Stomach (tissue), 4 donors: ENCODE measurements around the gene RNASEH2C.

Experiments used
- CTCF ChIP-seq, 7 experiments: fragments of 450-650 bp in 4 of 7; fragments of 200-600 bp in 3 of 7; sonication (generic) in 3 of 7; IDR thresholded peaks; one replicate each; pipeline ENCODE4 v1.5.1; 2016 to 2019; ENCODE audit warnings: antibody characterized with exemption in 7 of 7, control low read depth in 2 of 7, mild to moderate bottlenecking in 1 of 7
- EP300 ChIP-seq: sonication (generic); formaldehyde crosslinking; IDR thresholded peaks from one replicate; pipeline ENCODE4 v1.6.1; 2017; ENCODE audit warnings: antibody characterized with exemption
- POLR2A ChIP-seq, 4 donors: fragments of 450-650 bp; IDR thresholded peaks; one replicate each; pipeline ENCODE4 v1.6.1; 2016; ENCODE audit warnings: antibody characterized with exemption in 4 of 4, control low read depth in 2 of 4, mild to moderate bottlenecking in 1 of 4, moderate library complexity in 1 of 4
- POLR2AphosphoS5 ChIP-seq, 3 donors: sonication (generic); formaldehyde crosslinking; IDR thresholded peaks; one replicate each; pipeline ENCODE4 v1.6.1; 2016; ENCODE audit warnings: antibody characterized with exemption in 3 of 3

- no peak for TF ChIP-seq CTCF (IDR thresholded peaks at IDR 0.05)
- no peak for TF ChIP-seq POLR2AphosphoS5 (IDR thresholded peaks at IDR 0.05)
- no peak for TF ChIP-seq EP300
- TF ChIP-seq POLR2A (IDR thresholded peaks at IDR 0.05), result no peak
These were observed 18.4 kb upstream of the RNASEH2C start for GRCh38 chr11:65739022-65739421.
